ENCODE data around the gene CCDC200. TPM values are rescaled to one million over a fixed set of nuclear protein-coding genes. Genes with fewer than 3 reads are reported as not detected.
"Not testable (repeated sequence)": the region's sequence is repeated elsewhere in the genome, so short reads cannot be mapped to it uniquely, and the experiment has no call there.

Gene CCDC200
- total RNA-seq, result not detected

GRCh38 chr17:43228020-43228782, at the start of gene CCDC200:
Gene CCDC200, minus strand, starts transcription at chr17:43228623. Its CDS starts 69 bp downstream, at chr17:43228554.
- not testable (repeated sequence) for DNase-seq

GRCh38 chr17:43272914-43273313, 44.5 kb upstream of the CCDC200 start:
- DNase-seq, result not testable (repeated sequence)

GRCh38 chr17:43272483-43272882, 44.1 kb upstream of the CCDC200 start:
- not testable (repeated sequence) for DNase-seq

GRCh38 chr17:43270552-43271504, 42.4 kb upstream of the CCDC200 start:
- not testable (repeated sequence) for DNase-seq

GRCh38 chr17:43246456-43246855, 18.0 kb upstream of the CCDC200 start:
- DNase-seq, result not testable (repeated sequence)

GRCh38 chr17:43240596-43241352, 12.4 kb upstream of the CCDC200 start:
- not testable (repeated sequence) for DNase-seq

GRCh38 chr17:43239597-43239996, 11.2 kb upstream of the CCDC200 start:
- DNase-seq, result not testable (repeated sequence)

GRCh38 chr17:43233877-43234276, 5.5 kb upstream of the CCDC200 start, which contains the start of gene RNU2-1:
Gene RNU2-1, minus strand, starts transcription at chr17:43233977.
- DNase-seq, result not testable (repeated sequence)

- DNase-seq, result not testable (repeated sequence)
Observed at GRCh38 chr17:43233263-43233662, 4.8 kb upstream of the CCDC200 start.

- not testable (repeated sequence) for DNase-seq
Observed at GRCh38 chr17:43232021-43232699, 3.7 kb upstream of the CCDC200 start.

- not testable (repeated sequence) for DNase-seq
Observed at GRCh38 chr17:43231205-43232020, 3.0 kb upstream of the CCDC200 start.

GRCh38 chr17:43226393-43226792, 2.0 kb downstream of the CCDC200 start:
- no peak for DNase-seq

- DNase-seq, result no peak
Observed at GRCh38 chr17:43224146-43224705, 4.2 kb downstream of the CCDC200 start.

- DNase-seq, result no peak
Observed at GRCh38 chr17:43220511-43221125, 7.8 kb downstream of the CCDC200 start.

- DNase-seq, result no peak
Observed at GRCh38 chr17:43219746-43220380, 8.6 kb downstream of the CCDC200 start.

- no peak for DNase-seq
Observed at GRCh38 chr17:43219001-43219400, 9.4 kb downstream of the CCDC200 start.

GRCh38 chr17:43217614-43218087, 10.8 kb downstream of the CCDC200 start:
- DNase-seq, result no peak

- DNase-seq, result no peak
Observed at GRCh38 chr17:43216762-43217613, 11.4 kb downstream of the CCDC200 start.

Data from occipital lobe (tissue), 2 donors.